KG1 (cell line): ENCODE measurements around the gene TMEM163.

Source experiments
- DNase-seq: peaks from one replicate; lab custom pipeline; 2025; lab: John Stamatoyannopoulos, UW

Gene TMEM163

DNA sequence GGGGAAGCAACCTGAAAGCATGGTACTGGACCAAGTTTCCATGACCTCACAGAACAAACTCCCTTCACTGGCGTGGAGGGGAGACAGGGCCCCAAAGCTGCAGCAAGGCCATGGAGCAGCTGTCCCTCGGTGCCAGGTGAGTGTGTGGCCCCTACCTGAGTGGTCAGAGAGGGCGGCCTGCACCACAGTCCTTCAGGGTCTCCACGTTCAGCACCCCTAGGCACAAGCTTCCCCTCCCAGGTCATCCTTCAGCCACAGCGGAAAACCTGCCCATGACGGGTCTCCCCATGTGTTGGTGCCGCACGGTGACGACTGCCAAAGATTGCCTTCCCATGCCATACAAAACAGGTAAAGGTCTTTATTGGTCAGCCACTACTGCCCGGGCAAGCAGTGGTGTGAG is 263.4 kb downstream of the TMEM163 start:
- DNase-seq, result no peak

DNA sequence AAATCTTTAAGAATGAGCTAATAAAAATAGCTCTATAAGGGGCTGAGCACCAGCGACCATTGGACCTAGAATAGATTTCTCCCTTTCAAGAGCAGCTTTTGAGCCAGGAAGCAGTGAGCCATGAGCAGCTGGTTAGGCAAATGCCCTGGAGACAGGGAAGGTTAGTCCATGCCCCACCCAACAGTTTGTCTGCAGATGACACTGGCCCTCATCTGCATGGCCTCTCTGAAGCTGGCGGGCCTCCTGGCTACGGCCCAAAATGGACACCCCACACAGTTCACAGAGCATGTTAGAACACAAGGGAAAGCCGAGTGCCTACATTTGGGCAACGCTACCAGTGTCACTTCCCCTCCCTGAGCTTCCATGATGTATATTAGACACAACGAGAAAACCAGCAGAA is 263.9 kb downstream of the TMEM163 start:
- no peak for DNase-seq

DNA sequence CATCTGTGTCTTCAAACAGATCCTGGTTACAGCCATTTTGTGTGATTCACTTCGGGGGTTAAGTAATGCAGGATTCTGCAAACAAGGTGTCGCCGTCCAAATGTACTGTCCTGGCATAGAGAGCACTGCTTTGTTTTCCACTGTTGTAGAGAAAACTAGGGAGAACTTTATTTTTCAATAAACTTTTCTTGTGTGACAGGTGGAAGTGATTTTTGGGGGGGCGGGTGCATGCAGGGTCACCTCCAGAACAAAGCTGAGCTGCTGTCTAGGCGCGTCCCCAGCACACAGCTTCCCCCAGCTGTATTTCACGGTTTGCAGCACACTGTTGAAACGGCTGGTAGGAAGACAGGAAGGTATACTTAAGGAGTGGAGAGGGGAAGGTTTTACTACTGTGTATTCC is 264.4 kb downstream of the TMEM163 start:
- no peak for DNase-seq

DNA sequence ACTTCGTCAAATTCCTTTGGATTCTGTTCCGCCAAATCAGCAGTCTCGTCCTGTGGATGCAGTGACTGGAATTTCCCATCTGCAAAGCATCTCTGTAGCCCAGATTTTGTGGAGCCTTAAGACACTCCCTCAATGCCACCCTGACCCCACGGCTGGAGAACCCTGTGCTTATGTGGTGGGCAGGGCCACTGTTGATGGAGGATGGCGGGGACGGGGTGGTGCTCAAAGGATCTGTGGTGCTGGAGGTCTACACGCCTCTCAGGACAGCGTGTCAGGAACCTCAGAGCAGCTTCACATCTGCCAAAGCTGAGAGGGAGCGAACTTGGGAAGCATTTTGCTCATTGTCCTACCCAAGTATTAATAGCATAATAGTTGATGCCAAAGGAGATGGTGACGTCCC is 264.8 kb downstream of the TMEM163 start:
- DNase-seq, result no peak

DNA sequence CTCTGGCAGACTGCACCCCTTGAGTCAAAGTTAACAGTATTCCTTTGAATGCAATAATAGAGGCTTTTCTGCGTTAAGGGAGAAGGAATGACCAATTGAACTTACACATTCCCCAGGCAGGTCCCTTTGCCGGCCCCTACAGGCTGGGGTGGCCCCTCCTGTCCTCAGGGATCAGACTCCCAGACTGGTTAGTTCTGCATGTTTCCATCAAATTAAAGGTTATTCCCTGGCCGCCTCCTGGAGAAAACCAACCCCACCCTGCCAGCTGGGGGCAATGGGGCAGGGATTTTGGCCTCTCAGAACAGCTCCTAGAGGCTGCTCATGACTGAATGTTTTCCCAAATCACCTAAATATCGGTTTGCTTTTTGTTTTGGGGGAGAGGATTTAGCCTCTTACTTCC is 265.3 kb downstream of the TMEM163 start:
- DNase-seq, result no peak

DNA sequence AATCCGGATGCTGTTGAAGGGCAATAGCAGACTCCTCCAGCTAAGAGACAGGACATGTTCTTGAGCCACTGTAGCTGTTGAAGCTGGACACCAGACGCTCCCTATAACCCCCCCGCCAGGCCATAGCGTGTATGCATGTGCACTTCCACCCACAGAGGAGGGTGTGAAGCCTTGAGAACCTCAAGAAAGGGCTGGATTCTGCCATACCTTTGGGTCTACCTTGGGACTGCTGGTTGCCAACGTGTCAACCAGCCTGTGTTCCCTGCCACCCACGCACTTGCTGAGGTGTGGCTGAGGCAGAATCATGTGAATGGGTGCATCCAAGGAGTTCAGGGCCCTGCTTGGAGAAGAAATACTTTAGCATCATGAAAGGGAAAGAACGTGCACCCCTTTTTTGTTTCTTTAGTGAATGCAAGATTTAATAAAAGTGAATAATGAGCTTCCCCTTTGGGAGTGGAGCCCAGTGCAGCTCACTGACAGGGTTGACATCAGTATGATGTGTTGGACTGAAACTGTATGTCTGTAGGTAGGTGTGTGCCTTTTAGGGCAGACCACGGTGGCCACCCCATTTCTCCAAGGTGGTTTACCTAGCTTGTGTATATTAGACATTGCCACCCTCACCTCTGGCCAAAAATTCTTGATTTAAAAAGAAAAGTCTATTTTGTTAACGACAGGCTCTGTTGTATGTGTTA is 266.6 kb downstream of the TMEM163 start:
- DNase-seq, result no peak

DNA sequence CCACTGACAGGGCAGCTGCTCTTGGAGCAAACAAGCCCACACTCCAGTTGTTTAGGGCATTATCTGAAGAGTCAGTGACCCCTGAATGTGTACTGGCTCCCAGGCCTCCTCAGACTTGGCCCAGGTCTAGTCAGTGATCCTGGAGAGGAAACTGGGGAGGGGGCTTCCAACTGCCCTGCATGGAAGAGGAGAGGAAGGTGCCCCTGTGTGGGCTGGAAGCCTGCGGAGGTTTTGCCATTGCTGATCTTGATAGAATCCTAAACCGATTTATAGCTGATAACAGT is 267.5 kb downstream of the TMEM163 start:
- no peak for DNase-seq

DNA sequence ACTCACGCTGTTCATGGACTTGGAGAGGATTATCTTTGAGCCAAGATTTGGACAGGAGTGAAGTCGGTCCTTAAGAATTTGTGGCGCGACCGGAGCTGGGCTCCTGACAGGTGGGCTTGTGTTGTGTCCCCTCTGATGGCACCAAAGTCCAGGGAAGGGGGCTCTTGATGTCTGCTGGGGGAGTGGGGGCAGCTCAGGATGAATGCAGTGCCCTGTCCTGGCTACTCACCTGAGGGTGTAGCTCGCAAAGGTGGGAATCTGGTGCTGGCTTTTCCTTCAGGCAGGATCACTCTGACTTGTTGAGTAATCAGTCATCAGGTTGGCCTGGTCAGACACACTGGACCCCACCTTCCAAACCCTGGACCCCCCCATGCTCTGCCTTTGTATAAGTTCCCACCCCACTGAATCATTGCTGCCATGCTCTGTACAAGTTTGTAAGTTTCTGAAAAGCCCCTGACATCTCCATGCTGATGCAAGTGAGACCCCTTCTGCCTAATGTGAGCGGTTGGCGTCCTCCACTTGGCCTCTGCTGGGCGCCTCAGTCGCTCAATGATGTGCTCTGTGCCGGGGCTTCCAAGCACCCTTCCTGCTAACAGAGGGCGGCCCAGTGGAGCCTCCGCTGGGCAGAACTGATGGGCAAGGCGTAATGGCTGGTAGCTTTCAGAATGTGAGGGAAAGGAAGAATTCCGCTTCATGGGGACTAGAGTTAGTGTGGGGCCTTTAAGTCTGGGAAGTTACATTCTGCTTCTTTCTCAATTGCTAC is 268.9 kb downstream of the TMEM163 start:
- no peak for DNase-seq

DNA sequence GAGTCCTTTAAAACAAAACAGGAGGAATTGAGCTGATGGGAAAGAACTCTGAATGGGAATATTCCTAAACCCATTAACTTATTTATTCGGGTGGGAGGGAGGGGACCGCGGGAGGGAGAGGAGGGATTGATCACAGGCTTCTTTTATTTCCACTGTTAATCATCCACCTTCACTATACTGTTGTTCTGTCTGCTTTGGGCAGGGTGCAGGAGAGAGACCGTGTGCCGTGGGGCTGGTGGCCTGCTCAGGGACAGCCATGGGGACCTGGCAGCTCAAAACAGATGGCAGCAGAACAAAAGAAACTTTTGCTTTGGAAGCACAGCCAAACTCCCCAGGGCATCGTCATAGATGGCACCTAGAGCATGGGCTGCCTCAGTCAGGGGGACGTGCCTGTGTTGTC is 269.6 kb downstream of the TMEM163 start:
- no peak for DNase-seq

DNA sequence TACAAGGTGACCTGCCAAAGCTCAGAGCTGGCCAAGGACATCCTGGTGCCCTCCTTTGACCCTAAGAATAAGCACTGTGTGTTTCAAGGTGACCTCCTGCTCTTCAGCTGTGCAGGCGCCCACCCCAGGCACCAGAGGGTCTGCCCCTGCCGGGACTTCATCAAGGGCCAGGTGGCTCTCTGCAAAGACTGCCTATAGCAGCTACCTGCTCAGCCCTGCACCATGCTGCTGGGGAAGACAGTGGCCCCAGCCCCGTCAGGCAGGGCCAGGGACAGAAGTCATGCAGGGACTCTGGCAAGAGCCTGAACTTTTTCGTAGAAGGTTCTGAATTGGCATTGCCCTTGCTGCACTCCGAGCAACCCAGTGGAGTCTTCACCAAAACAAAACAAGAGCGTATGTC is 270.1 kb downstream of the TMEM163 start:
- DNase-seq, result no peak

DNA sequence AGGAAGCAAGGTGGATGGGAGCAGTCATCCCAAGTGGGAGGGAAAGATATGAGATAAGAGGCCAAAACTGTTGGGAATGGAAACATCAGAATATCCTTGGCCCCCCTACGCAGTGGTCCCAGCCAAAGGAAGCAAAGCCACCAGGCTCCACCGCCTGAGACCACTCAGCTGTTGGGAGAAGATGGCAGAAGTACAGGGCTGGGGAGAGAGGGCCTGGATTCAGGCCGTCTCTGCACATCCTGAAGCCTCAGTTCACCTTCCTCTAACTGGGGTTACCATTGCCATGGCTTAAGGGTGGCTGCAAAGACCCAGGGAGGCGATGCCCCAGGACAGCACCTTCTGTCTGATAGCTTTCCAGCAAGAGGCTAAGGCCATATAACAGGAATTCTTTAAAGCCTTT is 271.1 kb downstream of the TMEM163 start:
- DNase-seq, result no peak

DNA sequence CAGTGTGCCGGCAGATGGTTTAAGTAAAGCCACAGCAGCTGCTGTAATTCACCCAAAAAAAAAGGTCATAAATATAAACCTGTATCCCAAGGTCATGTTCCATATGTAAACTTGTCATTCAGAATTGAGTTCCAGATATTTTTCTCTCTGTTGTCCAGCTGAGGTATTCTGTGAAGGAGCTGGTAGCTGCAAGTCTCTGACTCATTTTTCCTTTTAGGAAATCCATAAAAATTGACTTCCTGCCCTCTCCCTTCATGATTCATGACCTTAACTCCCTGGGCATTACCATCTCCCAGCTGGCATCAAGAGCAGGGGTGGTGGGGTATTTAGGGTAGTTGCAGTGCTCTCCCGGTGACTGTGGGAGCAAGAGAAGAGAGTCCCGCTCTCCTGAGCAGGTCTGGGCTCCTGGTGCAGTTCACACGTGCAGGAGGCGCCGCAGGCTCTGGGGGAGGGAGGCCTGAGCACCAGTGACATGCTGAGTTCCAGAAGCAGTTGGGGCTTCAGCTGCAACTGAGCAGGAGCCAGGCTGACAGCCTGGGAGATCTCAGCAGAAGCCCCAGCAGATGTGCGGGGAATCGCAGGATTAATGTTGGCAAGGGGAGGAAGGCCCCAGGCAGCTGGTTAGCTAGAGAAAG is 272.3 kb downstream of the TMEM163 start:
- DNase-seq, result no peak

DNA sequence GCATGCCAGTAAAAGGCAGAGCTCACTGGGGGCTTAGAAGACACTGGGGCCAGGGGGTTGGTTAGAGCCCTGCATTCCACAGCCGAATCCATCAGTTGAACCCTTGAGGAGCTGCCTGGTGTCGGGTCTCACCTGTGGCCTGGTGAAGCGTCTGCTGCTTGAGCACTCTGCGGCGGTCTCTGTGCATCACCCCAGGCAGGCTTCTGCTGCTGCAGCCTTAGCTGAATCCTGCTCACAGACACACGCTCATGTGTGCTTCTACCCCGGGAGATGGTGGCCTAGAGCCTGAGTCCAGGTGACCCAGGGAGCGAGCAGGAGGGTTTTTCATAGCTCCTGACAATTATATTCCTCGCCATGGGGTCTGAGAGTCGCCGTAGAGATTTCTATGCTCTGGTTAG is 272.8 kb downstream of the TMEM163 start:
- DNase-seq, result no peak

DNA sequence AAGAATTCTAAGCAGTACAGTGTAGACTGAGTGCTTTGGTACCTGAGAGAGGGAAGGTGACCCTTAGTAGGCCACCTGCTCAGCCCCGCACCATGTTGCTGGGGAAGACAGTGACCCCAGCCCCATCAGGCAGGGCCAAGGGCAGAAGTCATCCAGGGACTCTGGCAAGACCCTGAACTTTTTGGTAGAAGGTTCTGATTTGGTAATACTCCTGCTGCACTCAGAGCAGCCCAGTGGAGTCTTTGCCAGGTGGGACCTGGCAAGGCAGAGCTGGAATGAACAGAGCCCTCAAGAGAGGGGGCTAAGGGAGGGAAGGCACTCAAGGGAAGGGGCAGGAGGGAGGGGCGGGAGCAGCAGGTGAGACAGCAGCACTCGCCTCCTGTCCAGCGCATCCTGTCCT is 273.7 kb downstream of the TMEM163 start:
- DNase-seq, result no peak

DNA sequence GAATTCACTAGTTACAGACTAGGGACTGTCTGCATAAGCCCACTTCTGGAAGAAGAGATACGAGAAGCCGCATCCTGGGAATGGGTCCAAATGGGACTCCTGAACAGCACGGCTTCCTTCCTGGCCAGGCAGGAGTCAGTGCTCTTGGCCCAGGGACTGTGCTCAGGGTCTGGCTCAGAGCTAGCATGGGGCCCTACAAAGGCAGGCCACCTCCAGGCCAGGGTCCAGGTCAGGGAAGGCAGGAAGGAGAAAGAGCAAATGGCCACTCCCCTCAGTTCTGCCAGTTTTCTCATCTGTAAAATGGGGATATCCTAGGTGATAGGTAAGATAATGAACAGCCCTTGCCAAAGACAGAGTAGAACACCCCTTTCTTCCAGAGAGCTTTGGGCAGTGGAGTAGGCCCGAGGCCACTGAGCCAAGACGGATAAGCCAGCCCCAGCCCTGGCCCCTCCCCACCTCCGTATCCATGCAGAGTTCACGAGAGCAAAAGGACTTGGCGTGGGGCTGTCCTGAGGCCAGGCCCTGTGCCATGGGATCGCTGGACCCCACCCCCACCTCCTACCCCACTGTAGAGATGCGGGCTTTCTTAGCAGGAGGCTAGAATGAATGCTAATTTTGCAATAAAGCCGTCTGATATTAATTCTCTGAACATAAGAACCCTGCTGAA is 274.9 kb downstream of the TMEM163 start:
- DNase-seq, result no peak

DNA sequence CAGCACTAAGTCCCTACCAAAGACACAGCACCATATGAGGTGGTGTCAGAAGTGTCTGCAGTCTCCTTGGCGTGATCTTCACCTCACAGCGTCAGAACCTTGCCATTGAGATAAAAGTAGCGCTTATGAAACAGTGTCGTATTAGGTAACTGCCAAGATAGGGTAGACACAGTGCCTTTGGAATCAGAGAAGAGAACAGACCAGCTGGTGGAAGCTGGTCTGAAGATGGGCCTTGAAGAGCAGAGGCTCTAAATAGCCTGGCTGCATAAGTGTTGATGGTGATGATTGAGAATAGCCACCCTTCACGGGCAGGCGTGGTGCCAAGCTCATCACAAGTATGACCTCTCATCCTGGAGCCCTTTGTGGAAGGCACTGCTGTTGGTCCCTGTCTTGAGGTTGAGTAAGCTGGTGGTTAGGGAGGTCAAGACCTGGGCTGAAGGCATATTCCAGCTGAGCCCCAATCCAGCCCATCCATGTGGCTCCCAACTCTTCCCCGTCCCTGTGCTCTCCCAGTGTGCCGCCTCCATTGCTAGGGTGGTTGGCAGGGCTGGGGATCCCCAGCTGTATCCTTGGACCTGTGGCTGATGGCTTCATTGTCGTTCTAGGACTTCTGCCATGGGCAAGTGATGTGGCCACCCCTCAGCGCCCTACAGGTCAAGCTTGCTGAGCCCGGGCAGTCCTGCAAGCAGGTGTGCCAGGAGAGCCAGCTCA is 277.5 kb downstream of the TMEM163 start:
- DNase-seq, result no peak

DNA sequence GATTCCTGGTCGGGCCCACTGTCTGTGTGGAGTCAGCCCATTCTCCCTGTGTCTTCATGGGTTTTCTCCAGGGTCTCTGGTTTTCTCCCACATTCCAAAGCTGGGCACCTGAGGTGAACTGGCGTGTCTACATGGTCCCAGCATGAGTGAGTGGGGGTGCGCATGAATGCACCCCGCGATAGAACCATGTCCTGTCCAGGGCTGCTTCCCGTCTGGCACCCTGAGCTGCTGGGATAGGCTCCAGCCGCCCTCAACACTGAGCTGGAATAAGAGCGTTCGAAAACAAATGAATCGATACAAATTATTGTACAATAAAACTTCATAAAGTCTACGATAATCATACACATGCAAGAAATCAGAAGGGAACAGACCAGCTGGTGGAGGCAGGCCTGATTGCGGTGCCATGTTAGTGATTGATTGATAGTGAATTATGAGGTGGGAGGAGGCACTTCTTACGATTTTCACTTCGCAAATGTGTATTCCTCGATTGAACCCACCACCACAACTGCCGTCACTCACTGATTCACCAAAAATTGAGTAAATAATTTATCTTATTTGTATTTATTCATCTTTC is 278.4 kb downstream of the TMEM163 start:
- no peak for DNase-seq

DNA sequence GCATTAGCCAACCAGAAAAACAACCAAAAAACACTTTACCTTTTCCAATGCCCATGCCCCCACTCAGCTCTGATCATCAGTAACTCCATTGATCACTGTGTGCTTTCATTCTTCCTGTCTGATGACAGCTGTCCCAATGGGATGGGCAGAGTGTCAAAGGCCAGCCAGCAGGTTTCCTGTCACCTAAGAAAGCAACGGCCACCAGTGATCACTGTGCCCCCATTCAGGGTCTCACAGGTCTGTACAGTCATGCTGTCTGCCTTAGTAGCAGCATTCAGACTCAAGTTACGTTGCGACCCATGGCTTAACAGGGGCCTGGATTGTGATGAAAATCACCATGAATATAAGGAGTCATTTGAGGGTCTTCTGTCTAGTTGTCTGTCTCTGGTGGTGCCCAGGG is 280.4 kb downstream of the TMEM163 start:
- no peak for DNase-seq

DNA sequence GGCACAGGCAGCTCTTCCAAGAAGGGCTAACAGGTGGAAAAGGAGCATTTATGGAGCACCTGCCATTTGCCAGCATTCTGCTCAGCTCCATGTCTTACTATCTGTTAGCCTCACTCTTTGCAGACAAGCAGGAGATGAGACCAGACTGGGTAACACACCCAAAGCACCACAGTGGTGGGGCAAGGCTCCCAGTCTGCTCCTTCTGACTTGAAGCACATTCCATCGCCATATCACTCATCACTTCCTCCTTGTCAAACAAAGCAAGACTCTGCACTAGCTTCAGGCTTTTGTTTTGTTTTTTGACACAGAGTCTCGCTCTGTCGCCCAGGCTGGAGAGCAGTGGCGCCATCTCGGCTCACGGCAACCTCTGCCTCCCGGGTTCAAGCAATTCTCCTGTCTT is 282.1 kb downstream of the TMEM163 start:
- DNase-seq, result no peak

DNA sequence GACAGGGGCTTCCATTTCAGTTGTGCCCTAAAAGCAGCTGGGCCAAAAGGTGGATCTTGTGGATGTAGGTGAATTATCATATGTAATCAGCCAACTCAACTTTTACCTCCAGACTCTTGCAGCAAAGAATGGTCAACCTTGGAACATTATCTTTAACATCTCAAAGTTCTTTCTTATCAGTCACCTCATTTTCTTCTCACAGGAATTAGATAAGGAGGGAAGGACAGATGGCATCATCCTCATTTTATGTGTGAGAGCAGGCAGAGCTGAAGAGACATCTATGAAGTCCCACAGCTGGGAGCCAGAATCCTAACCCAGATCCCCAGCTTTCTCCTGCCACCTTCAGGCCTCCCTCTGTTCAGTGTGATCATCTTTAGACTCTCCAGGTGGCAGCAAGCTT is 282.9 kb downstream of the TMEM163 start:
- no peak for DNase-seq

DNA sequence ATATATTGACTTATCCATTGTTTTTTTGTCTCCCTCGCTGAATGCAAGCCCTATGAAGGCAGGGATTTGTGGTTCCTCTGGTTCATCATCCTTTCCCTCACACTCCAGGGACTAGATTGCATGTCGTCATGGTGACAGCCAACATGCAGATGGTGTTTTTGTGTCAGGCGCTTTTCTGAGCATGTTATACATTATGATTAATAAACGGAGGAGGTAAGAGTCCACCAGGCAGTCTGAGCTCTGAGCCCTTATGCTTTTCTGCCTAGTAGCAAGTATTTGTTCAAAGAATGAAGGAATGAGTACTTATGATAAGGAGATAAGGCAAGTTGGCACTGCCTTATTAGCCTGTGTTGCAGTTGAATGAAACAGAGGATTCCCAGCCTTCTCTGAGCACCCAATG is 283.3 kb downstream of the TMEM163 start:
- no peak for DNase-seq

DNA sequence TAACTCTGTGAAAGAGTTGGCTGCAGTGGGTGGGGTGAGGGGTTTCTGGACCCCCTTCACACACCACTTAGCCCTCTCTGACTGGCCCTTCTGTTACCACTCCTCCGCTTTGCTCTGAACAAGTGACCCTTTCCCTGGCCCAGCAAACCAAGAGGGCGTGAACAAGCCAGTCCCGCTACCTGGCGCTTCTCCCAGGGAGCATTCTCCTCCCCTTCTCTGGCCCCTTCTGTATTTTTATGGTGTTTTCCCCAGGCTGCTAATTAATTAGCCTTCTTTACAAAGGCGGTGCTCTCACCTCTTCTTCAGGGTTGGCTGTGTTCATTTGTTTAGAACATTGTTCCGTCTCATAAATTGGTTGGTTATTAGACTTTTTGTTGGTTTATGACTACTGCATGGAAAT is 284.8 kb downstream of the TMEM163 start:
- DNase-seq, result no peak
